ENCODE measurements around the gene COPE. TPM values are rescaled to one million over a fixed set of nuclear protein-coding genes. Genes with fewer than 3 reads are reported as not detected.

COPE gene
- total RNA-seq, 1 donor from 2014 or later = 331 TPM

- Histone ChIP-seq H3K4me3 (ENCODE audit: low read depth, low read length) (no peak overlapping the region), H3K36me3 (ENCODE audit: control insufficient read depth, insufficient read depth, low read length) (peaks cover 64% of the 10 kb centered on the region), H3K27me3 (ENCODE audit: control insufficient read depth, insufficient read depth, low read length) (no peaks in the 10 kb centered on the region)
- FAIRE-seq (no peak), DNase-seq (ENCODE audit: low read depth) (no peak)
- no peak for TF ChIP-seq CTCF (IDR thresholded peaks at IDR 0.05; ENCODE audit: insufficient read depth, low read length, severe bottlenecking)
These were observed 58.0 kb downstream of the COPE start for GRCh38 chr19:18861235-18861634.

- TF ChIP-seq CTCF (IDR thresholded peaks at IDR 0.05; ENCODE audit: insufficient read depth, low read length, severe bottlenecking) = no peak
- peaks cover 67% of the 10 kb centered on the region for H3K36me3 ChIP-seq (ENCODE audit: control insufficient read depth, insufficient read depth, low read length)
- no peaks in the 10 kb centered on the region for H3K27me3 ChIP-seq (ENCODE audit: control insufficient read depth, insufficient read depth, low read length)
- no peak overlapping the region for H3K4me3 ChIP-seq (ENCODE audit: low read depth, low read length)
- FAIRE-seq (no peak), DNase-seq (ENCODE audit: low read depth) (no peak)
These were observed 58.5 kb downstream of the COPE start for GRCh38 chr19:18860725-18861124.

GRCh38 chr19:18860302-18860700, 58.9 kb downstream of the COPE start:
- Histone ChIP-seq H3K36me3 (ENCODE audit: control insufficient read depth, insufficient read depth, low read length) (peaks cover 71% of the 10 kb centered on the region), H3K27me3 (ENCODE audit: control insufficient read depth, insufficient read depth, low read length) (no peaks in the 10 kb centered on the region), H3K4me3 (ENCODE audit: low read depth, low read length) (no peak overlapping the region)
- TF ChIP-seq CTCF (IDR thresholded peaks at IDR 0.05; ENCODE audit: insufficient read depth, low read length, severe bottlenecking) = no peak
- no peak for FAIRE-seq
- DNase-seq (ENCODE audit: low read depth) = no peak

- H3K4me3 ChIP-seq (ENCODE audit: low read depth, low read length) = no peak overlapping the region
- TF ChIP-seq CTCF (IDR thresholded peaks at IDR 0.05; ENCODE audit: insufficient read depth, low read length, severe bottlenecking) = no peak
- FAIRE-seq = no peak
- H3K36me3 ChIP-seq (ENCODE audit: control insufficient read depth, insufficient read depth, low read length) = peaks cover 73% of the 10 kb centered on the region
- H3K27me3 ChIP-seq (ENCODE audit: control insufficient read depth, insufficient read depth, low read length) = no peaks in the 10 kb centered on the region
- no peak for DNase-seq (ENCODE audit: low read depth)
These were observed 59.4 kb downstream of the COPE start for GRCh38 chr19:18859676-18860301.

GRCh38 chr19:18858906-18859646, 60.1 kb downstream of the COPE start:
- peaks cover 74% of the 10 kb centered on the region for H3K36me3 ChIP-seq (ENCODE audit: control insufficient read depth, insufficient read depth, low read length)
- FAIRE-seq (no peak), DNase-seq (ENCODE audit: low read depth) (no peak)
- H3K27me3 ChIP-seq (ENCODE audit: control insufficient read depth, insufficient read depth, low read length) = no peaks in the 10 kb centered on the region
- H3K4me3 ChIP-seq (ENCODE audit: low read depth, low read length) = no peak overlapping the region
- TF ChIP-seq CTCF (IDR thresholded peaks at IDR 0.05; ENCODE audit: insufficient read depth, low read length, severe bottlenecking) = no peak

Data from bronchial epithelial cell (primary cell).